Lower lobe of right lung (tissue), 2 donors: ENCODE data around the gene COL7A1. TPM values are rescaled to one million over a fixed set of nuclear protein-coding genes. Genes with fewer than 3 reads are reported as not detected.

Experiments used
- ATAC-seq, 2 donors: fragments of 200-7000 bp; cut with Tn5 transposase; one replicate each; pipeline ENCODE4 v1.9.1; 2020 to 2022; ENCODE audit warnings: mild to moderate bottlenecking in 2 of 2, moderate library complexity in 2 of 2
- DNase-seq: peaks from one replicate; pipeline ENCODE4 v3.0.0-alpha.2; 2020
- H3K27ac ChIP-seq: fragments of 200-600 bp; one replicate; pipeline ENCODE4 v1.8.0; 2022
- H3K27me3 ChIP-seq: fragments of 200-600 bp; one replicate; pipeline ENCODE4 v1.8.0; 2022; ENCODE audit warnings: low read depth
- H3K36me3 ChIP-seq: fragments of 200-600 bp; one replicate; pipeline ENCODE4 v1.8.0; 2022; ENCODE audit warnings: mild to moderate bottlenecking
- H3K4me1 ChIP-seq: fragments of 200-600 bp; one replicate; pipeline ENCODE4 v1.8.0; 2022
- H3K4me3 ChIP-seq: fragments of 200-600 bp; one replicate; pipeline ENCODE4 v1.8.0; 2022; ENCODE audit warnings: mild to moderate bottlenecking
- H3K9me3 ChIP-seq: fragments of 200-600 bp; one replicate; pipeline ENCODE4 v1.8.0; 2022
- CTCF ChIP-seq: fragments of 200-600 bp; IDR thresholded peaks from one replicate; pipeline ENCODE4 v1.8.0; 2022; ENCODE audit warnings: antibody characterized with exemption, mild to moderate bottlenecking
- intact Hi-C: fragments of 100-400 bp; cut with DNase I; formaldehyde crosslinking; loops from one replicate; pipeline ENCODE4 v1.11.0; 2022
- total RNA-seq: library from RNA; stranded (reverse); fragmentation: NEBNext Ultra II Directional; extraction: Animal tissue kit (Norgen Biotek cat#: 25700); gene quantifications from one replicate; pipeline ENCODE4 v1.2.1, GENCODE V29; 2021
- donor health status: DM: no; HTN: yes; CAD: no; lungs with severe emphysema.

The COL7A1 gene
- total RNA-seq, 1 donor from 2014 or later: 2.6 TPM

GRCh38 chr3:48631516-48632448, 36.7 kb upstream of the COL7A1 start:
- Histone ChIP-seq H3K36me3 (peaks cover 57% of the 10 kb centered on the region), H3K27me3 (no peaks in the 10 kb centered on the region), H3K9me3 (no peaks in the 10 kb centered on the region), H3K4me3 (no peak overlapping the region), H3K27ac (no peak overlapping the region), H3K4me1 (peaks cover 20% of the 10 kb centered on the region)
- intact Hi-C loops: no loop called here
- ATAC-seq (no peak), DNase-seq (no peak)
- no peak for TF ChIP-seq CTCF

GRCh38 chr3:48630833-48631232, 35.7 kb upstream of the COL7A1 start:
- no peak for DNase-seq
- ATAC-seq: no peak
- intact Hi-C loops: no loop called here

GRCh38 chr3:48630407-48630806, 35.3 kb upstream of the COL7A1 start:
- H3K4me1 ChIP-seq: peaks cover 13% of the 10 kb centered on the region
- H3K4me3 ChIP-seq: no peak overlapping the region
- no peaks in the 10 kb centered on the region for H3K27me3 ChIP-seq
- no peaks in the 10 kb centered on the region for H3K9me3 ChIP-seq
- no peak overlapping the region for H3K27ac ChIP-seq
- intact Hi-C loops: no loop called here
- H3K36me3 ChIP-seq: peaks cover 71% of the 10 kb centered on the region
- no peak for DNase-seq
- no peak for ATAC-seq
- no peak for TF ChIP-seq CTCF

More at GRCh38 chr3:48630833-48631232, 35.7 kb upstream of the COL7A1 start:
- TF ChIP-seq CTCF: no peak
- H3K27me3 ChIP-seq: no peaks in the 10 kb centered on the region
- no peak overlapping the region for H3K27ac ChIP-seq
- no peak overlapping the region for H3K4me3 ChIP-seq
- H3K36me3 ChIP-seq: peaks cover 67% of the 10 kb centered on the region
- peaks cover 14% of the 10 kb centered on the region for H3K4me1 ChIP-seq
- no peaks in the 10 kb centered on the region for H3K9me3 ChIP-seq

- Histone ChIP-seq H3K4me3 (no peak overlapping the region), H3K27me3 (no peaks in the 10 kb centered on the region), H3K9me3 (no peaks in the 10 kb centered on the region), H3K36me3 (peaks cover 72% of the 10 kb centered on the region), H3K4me1 (peaks cover 13% of the 10 kb centered on the region), H3K27ac (no peak overlapping the region)
- TF ChIP-seq CTCF: no peak
- ATAC-seq (no peak), DNase-seq (no peak)
- intact Hi-C loops: no loop called here
Measured at GRCh38 chr3:48629894-48630293, 34.8 kb upstream of the COL7A1 start.

- no peak overlapping the region for H3K27ac ChIP-seq
- no peaks in the 10 kb centered on the region for H3K27me3 ChIP-seq
- DNase-seq (no peak), ATAC-seq (no peak)
- intact Hi-C loops: no loop called here
- no peak overlapping the region for H3K4me3 ChIP-seq
- H3K4me1 ChIP-seq: no peaks in the 10 kb centered on the region
- no peak for TF ChIP-seq CTCF
- H3K9me3 ChIP-seq: no peaks in the 10 kb centered on the region
- peaks cover 72% of the 10 kb centered on the region for H3K36me3 ChIP-seq
Measured at GRCh38 chr3:48628277-48629017, 33.3 kb upstream of the COL7A1 start.
